AG09309 (cell line): ENCODE results near the gene ARMH2.

Experiments
- DNase-seq: peaks from one replicate; pipeline ENCODE4 v3.0.0-alpha.2; 2010; ENCODE audit warnings: low read depth
- H3K4me3 ChIP-seq: 2 replicates; pipeline ENCODE4 v1.5.1; 2011; ENCODE audit warnings: mild to moderate bottlenecking, low read depth, low read length, moderate library complexity; ENCODE audit not compliant: control insufficient read depth
- TF ChIP-seq, protein P1 (sequence below): IDR thresholded peaks from 2 replicates; pipeline ENCODE4 v1.5.1; 2011; ENCODE audit warnings: mild to moderate bottlenecking, low read depth, low read length, inconsistent platforms; ENCODE audit not compliant: insufficient read depth, control insufficient read depth; ENCODE audit errors: missing control alignments

Gene ARMH2

DNA sequence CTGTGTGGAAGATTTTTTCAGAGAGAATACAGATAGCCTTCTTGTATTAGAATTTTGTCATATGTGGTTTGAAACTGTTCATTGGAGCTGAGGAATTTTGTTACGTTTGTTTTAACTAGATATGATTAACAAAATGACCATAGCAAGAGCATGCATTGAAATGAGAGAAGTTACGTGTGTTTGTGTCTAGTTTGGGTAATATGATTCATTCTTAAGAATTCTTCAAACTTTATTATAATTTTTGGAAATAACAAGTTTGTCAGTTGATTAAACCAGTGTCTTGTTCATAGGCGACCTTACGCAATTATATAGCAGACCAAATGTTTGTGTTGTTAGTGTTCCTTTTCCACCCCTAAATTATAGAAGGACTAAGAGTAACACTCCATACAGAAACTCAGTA is 18.5 kb downstream of the ARMH2 start:
- DNase-seq: no peak
- TF ChIP-seq, protein P1, sequence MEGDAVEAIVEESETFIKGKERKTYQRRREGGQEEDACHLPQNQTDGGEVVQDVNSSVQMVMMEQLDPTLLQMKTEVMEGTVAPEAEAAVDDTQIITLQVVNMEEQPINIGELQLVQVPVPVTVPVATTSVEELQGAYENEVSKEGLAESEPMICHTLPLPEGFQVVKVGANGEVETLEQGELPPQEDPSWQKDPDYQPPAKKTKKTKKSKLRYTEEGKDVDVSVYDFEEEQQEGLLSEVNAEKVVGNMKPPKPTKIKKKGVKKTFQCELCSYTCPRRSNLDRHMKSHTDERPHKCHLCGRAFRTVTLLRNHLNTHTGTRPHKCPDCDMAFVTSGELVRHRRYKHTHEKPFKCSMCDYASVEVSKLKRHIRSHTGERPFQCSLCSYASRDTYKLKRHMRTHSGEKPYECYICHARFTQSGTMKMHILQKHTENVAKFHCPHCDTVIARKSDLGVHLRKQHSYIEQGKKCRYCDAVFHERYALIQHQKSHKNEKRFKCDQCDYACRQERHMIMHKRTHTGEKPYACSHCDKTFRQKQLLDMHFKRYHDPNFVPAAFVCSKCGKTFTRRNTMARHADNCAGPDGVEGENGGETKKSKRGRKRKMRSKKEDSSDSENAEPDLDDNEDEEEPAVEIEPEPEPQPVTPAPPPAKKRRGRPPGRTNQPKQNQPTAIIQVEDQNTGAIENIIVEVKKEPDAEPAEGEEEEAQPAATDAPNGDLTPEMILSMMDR: no peak
- no peak overlapping the region for H3K4me3 ChIP-seq

DNA sequence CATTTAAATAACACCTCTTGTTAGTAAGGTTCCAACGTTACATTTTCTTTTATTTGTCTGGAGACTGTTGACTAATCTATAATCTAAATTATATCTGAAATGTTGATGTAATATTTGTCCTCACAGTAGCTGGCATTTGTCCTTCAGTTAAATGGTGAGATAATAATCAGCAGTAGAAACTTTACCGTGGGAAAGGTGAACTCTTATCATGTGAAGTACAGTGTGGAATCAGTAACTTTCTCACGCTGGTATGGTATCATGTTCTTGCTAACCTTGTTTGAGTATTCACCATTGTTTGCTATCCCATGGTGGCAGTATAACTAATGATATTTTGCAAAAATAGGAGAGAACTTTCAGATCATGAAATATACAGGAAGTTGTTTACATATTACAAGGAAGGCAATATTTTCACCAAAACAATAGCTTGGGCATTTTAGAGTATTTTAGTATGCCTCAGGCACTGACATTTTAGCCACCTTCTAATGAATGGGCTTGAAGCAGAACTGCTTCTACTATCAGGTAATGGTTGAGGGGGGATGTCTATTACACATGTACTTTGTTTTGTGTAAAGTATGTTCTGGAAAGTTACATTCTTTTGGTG is 19.2 kb downstream of the ARMH2 start:
- H3K4me3 ChIP-seq: no peak overlapping the region

DNA sequence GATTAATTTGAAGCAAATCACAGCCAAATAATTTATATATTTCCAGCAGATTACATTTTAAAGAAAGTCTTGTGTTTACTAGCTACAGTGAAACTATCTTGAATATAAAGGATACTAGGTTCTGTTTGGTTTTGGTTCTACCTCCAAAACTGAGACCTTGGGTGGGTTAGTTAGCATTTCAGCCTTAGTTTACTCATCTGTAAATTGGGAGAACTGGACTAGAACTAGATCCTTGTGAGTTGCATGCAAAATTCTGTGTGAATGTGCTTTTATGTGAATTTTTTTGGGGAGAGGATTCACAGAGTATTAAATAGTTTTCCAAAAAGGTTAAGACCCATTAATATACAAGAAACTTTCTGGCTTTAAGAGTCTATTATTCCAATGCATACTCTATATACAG is 19.8 kb downstream of the ARMH2 start:
- TF ChIP-seq, protein P1: no peak
- DNase-seq: no peak
- H3K4me3 ChIP-seq: no peak overlapping the region

More for the DNA sequence above, 19.2 kb downstream of the ARMH2 start:
- TF ChIP-seq, protein P1: no peak
- DNase-seq: no peak

DNA sequence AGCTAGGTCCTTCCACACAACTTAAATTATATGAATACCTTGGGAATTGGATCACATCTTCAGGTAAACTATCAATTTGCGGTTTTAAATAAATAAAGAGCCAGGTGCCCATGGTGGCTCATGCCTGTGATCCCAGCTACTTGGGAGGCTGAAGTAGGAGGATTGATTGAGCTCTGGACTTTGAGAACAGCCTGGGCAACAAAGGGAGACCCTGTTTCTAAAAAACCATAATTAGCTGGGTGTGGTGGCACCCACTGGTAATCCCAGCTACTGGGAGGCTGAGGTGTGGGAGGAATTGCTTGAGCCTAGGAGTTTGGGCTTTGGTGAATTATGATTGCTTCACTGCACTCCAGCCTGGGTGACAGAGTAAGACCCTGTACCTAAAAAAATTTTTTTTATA is 20.6 kb downstream of the ARMH2 start:
- TF ChIP-seq, protein P1: no peak
- H3K4me3 ChIP-seq: no peak overlapping the region
- no peak for DNase-seq

DNA sequence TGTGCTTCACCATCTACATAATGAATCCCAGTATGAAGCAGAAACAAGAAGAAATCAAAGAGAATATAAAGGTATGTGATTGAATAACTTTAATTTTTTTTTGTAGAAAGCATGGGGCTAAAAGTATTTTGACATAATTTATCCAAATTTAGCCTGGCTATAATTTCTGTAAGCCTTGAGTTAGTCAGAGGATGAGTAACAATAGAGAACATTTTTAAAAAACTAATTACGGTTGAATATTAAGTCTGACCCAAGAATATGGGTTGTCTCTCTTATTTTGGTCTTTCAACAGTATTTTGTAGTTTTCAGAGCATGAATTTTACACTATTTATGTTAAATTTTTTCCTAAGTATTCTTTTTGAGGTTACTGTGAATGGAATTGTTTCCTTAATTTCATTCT is 21.5 kb downstream of the ARMH2 start:
- no peak overlapping the region for H3K4me3 ChIP-seq
- no peak for DNase-seq
- TF ChIP-seq, protein P1: no peak

DNA sequence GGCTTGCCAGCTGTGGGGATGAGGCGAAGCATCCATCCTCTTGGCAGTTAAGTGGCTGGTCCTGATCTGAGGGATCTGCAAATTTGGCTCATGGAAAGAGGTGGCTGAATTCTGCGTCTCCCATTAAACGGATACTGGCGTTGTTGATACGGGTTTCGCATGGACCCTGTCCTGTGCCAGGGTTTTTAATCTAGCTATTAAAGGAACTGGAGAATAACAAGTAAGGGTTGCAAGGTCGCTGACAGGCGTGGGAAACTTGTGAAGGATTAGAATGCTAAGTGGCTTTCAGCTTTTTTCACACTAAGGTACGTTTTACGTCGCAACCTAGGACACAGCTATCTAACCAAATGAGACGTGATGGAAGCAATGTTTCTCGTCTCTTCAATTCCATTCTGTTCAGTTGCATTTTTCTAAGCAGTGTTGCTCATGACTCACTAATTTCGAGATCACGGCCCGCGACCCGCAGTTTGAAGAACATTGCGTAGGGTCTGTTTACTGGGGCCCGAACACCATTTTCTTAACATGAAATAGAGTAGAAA is 23.1 kb downstream of the ARMH2 start:
- TF ChIP-seq, protein P1: no peak
- no peak for DNase-seq
- H3K4me3 ChIP-seq: peak overlapping the region; percentile 95
